ENCODE data around the gene BPIFA3.

BPIFA3 gene

GRCh38 chr20:33251496-33251895 lies 34.3 kb downstream of the BPIFA3 start:
- no peak for TF ChIP-seq CTCF (IDR thresholded peaks at IDR 0.05; ENCODE audit: low read depth, low read length)
- DNase-seq (ENCODE audit: low read depth in 2 of 2), result no peak
- H3K4me3 ChIP-seq (replicated peaks in 1 of 2; ENCODE audit: low read depth in 2 of 2, low read length in 2 of 2), result no peak overlapping the region

GRCh38 chr20:33252460-33252859 lies 35.3 kb downstream of the BPIFA3 start:
- H3K4me3 ChIP-seq (replicated peaks in 1 of 2; ENCODE audit: low read depth in 2 of 2, low read length in 2 of 2), result no peak overlapping the region
- TF ChIP-seq CTCF (IDR thresholded peaks at IDR 0.05; ENCODE audit: low read depth, low read length), result no peak
- no peak for DNase-seq (ENCODE audit: low read depth in 2 of 2)

- TF ChIP-seq CTCF (IDR thresholded peaks at IDR 0.05; ENCODE audit: low read depth, low read length), result no peak
- no peak overlapping the region for H3K4me3 ChIP-seq (replicated peaks in 1 of 2; ENCODE audit: low read depth in 2 of 2, low read length in 2 of 2)
- DNase-seq (ENCODE audit: low read depth in 2 of 2), result no peak
These were observed 37.9 kb downstream of the BPIFA3 start for GRCh38 chr20:33255005-33255404.

DNA sequence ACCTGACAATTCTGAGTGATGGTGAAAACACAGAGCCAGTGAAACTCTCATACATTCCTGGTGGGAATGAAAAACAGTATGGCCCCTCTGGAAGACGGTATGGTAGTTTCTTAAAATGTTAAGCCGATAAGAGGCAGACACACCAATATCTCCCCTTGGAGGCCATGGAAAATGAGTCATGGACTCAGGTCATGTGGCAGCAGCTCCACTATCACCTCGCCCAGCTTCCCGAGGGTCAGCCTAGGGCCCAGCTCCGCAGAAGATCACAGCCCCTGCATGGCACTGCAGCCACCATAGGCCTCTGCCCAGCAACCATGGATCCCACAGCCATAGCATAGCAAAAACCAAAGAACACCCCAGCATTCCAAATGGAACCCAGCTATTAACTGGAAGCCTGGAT lies 40.1 kb downstream of the BPIFA3 start:
- H3K4me3 ChIP-seq (replicated peaks in 1 of 2; ENCODE audit: low read depth in 2 of 2, low read length in 2 of 2), result no peak overlapping the region
- TF ChIP-seq CTCF (IDR thresholded peaks at IDR 0.05; ENCODE audit: low read depth, low read length), result no peak
- DNase-seq (ENCODE audit: low read depth in 2 of 2), result no peak

GRCh38 chr20:33259371-33259770 lies 42.2 kb downstream of the BPIFA3 start:
- DNase-seq (ENCODE audit: low read depth in 2 of 2), result no peak
- no peak for TF ChIP-seq CTCF (IDR thresholded peaks at IDR 0.05; ENCODE audit: low read depth, low read length)
- no peak overlapping the region for H3K4me3 ChIP-seq (replicated peaks in 1 of 2; ENCODE audit: low read depth in 2 of 2, low read length in 2 of 2)

DNA sequence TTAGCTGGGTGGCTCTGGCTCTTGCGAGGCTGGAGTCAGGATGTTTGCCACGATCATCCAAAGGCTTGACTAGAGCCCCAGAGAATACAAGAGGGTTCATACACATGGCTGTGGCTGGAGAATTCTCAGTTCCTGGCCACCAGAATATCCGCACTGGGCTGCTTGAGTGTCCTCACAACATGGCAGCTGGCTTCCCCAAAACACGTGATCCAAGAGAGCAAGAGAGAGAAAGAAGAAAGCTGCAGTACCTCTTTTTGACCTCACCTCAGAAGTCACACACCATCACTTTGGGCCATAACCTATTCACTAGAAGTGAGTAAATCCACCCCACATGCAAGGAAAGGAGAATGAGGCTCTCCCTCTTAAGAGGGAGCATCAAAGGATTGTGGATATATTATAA lies 44.3 kb downstream of the BPIFA3 start:
- no peak overlapping the region for H3K4me3 ChIP-seq (replicated peaks in 1 of 2; ENCODE audit: low read depth in 2 of 2, low read length in 2 of 2)

More for the DNA sequence above, 44.3 kb downstream of the BPIFA3 start:
- DNase-seq (ENCODE audit: low read depth in 2 of 2), result peak in 1 of 2 donors; percentile 4
- TF ChIP-seq CTCF (IDR thresholded peaks at IDR 0.05; ENCODE audit: low read depth, low read length), result peak; percentile 0
